Glomerular visceral epithelial cell (primary cell): ENCODE data around the gene FOXK2.
A peak's percentile ranks its signal among the peaks of the same experiment; 100 is the strongest.

ENCODE experiments used
- DNase-seq: peaks from one replicate; pipeline ENCODE4 v3.0.0-alpha.2; 2016; ENCODE audit errors: extremely low spot score

Gene FOXK2

DNA sequence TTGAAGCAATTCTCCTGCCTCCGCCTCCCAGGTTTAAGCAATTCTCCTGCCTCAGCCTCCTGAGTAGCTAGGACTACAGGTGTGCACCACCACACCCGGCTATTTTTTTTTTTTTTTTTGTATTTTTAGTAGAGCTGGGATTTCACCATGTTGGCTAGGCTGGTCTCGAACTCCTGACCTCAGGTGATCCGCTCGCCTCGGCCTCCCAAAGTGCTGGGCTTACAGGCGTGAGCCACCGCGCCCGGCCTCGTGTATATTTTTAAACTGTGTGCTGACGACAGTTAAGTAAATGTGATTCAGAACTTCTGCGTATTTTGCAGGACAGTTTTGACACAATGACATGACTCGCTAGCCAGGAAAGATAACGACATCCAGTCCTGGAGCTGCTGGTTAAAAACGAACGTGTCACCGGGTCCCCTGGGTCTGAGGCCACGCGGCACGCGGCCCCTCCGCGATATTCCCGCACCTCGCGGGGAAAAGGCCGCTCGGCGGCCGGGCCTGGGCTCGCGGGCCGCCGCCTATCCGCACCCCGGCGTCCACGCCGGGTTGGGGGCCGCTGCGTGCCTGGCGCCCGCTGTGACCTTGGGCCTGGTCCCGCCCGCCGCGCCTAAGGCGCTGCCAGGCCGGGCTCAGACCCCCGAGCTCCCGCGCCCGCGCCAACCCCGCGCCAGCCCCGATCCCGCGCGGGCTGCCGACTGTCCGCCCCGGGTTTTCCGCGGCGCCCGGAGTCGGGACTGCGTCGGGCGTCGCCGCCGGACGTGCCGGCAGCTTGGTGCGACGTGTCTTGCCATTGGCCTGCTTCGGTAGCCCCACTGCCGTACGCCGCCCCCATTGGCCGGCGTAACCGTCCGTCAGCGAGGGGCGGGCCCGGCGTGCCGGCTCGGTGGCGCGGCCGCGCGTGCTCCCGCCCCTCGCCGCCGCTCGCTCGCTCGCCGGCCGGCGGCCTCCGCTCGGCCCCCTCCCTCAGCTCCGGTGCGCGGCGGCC is at the start of gene FOXK2:
Gene FOXK2 (plus strand): TSS at position 907 of the 985 bp plus-strand sequence. CDS start 157 bp downstream, outside the sequence.
- DNase-seq = peak; percentile 96

- DNase-seq = no peak
Observed at GRCh38 chr17:82470065-82470464, 49.5 kb upstream of the FOXK2 start.

- no peak for DNase-seq
Observed at GRCh38 chr17:82474223-82475010, 45.1 kb upstream of the FOXK2 start.

DNA sequence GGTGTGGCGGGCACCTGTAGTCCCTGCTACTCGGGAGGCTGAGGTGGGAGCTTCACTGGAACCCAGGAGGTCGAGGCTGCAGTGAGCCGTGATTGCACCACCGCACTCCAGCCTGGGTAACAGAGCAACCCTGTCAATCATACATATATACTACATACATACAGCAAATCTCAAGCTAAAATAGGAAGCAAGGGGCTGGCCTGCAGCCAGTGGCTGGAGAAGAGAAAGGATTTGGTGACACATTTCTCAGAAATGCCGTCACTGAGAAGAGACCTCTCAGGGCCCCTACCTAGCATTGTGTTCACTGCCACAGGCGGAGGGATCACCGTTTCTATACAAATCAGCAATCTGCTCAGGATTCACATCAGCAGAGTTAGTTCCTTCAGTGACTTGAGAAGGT is 44.1 kb upstream of the FOXK2 start:
- no peak for DNase-seq

GRCh38 chr17:82477934-82478333 is 41.6 kb upstream of the FOXK2 start:
- DNase-seq = no peak

- no peak for DNase-seq
Observed at GRCh38 chr17:82479602-82480001, 39.9 kb upstream of the FOXK2 start.

DNA sequence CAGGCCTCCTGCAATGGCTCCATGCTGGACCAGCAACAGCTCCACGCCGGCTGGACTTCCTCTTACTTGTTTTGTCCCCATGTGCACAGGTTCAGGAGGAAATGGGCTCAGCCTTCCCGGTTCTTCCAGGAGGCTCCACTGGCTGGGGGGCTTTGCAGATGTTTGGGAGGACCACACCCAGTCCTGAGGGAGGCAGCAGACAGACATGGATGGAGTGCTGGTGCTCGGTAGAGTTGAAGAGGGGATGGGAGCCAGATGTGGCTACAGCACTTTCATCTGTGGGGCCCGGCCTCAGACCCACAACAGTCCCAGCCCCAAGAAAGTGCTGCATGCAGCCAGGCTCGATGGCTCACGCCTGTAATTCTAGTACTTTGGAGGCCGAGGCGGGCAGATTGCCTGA is 39.2 kb upstream of the FOXK2 start:
- no peak for DNase-seq

- DNase-seq = no peak
Observed at GRCh38 chr17:82483204-82483660, 36.3 kb upstream of the FOXK2 start.

DNA sequence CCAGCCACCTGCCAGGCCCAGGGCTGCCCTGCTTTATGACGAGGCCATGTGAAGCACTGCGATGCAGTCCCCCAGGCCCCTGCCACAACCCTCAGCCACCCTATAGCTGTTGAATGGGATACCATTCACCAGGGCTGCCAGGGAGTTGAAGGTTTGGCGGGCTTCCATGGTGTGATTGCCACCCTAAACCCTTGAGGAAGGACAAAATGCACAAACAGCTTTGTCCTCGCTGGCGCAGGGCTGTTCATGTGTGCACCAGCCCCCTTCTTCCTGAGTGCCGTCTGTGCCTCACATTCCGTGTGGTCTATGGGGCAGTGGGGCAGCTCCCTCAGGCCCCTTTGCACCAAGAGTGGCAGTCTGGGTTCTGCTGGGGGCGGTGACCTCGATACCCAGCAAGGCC is 35.7 kb upstream of the FOXK2 start:
- DNase-seq = no peak

DNA sequence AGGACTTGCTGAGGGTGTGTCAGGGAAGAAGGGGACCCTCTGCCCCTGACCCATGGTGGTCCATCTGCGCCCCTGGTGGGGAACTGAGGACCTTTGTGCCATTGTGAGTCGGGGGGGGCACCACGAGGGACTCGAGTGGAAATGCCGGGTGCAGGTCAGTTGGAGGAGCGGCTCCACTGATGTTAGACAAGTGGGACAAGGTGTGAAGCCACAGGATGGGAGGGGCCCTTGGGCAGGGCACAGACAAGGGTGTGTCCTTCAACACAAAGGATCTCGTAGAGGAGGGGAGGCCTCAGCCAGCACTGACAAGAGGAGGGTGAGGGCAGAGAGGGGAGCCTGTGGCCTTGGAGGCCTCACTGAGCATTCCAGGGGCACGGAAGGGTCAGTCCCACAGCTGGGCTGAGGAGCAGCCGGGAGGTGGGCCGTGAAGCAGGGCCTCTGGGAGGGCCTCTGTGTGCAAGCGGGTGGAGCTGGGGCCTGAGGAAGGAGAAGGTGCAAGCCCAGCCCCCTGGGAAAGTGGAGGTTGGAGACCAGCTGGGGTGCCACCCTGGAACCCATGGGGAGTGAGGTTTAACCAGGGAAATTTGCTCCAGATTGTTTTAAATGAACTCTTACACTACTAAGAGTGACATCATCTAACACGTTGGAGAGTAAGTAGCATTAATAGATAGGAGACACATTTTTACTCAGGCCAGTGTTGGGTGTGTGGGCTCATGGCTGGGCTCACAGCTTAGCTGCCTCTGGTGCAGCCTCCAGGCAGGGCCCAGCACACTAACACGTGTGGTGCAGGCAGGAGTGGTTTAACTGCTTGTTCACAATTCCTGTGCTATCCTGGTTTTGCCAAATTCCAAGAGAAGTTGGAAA is 33.1 kb upstream of the FOXK2 start:
- DNase-seq = no peak

- DNase-seq = no peak
Observed at GRCh38 chr17:82487910-82488309, 31.6 kb upstream of the FOXK2 start.

- no peak for DNase-seq
Observed at GRCh38 chr17:82489117-82489516, 30.4 kb upstream of the FOXK2 start.

- no peak for DNase-seq
Observed at GRCh38 chr17:82489851-82490511, 29.6 kb upstream of the FOXK2 start.

DNA sequence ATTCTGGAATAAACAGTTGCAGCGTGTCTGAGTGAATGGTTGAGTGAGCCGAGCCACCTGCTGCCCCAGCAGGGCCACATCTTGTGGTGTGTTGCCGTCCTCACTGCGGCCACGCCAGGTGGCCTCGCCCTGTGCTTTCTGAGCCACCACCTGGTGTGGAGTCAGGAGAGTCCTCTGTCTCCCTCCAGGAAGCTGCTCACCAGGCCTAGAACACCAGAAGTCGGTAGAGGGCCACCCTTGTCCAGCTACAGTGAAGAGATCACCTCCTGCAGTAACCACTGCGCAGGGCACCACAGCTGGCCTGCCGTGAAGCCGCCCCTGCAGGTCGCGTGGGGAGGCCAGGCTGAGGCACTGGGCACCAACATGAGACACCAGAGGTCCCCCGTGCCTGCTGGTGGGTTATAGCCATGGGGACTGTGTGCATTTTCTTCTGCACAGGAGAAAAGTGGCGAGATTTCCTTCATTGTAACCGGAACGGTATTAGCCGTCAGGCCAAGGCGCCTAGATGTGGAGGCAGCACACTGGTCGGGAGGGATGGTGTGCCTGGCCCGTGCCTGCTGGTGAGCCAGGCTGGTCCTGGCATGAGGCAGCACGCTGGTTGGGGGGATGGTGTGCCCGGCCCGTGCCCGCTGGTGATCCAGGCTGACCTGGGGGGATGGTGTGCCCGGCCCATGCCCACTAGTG is 28.9 kb upstream of the FOXK2 start:
- DNase-seq = no peak

GRCh38 chr17:82491196-82491530 is 28.4 kb upstream of the FOXK2 start:
- no peak for DNase-seq

DNA sequence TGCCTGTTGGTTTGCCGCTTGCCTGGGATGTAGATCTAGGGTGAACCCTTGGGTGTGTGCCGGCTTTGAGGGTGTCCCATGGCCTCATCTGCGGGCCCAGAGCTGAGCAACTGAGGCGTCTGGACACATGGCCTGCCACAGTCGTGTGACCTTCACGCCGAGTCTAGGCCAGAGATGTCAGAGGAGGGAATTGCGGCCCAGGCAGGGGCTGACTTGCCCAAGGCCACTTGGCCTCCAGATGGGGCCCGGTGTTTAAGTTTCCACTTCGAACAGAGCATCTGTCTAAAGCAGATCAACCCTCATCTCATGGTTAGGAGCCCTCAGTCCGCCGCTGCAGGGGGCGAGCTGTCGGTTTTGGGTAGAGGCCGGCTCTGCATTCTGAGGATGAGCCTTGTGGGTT is 28.0 kb upstream of the FOXK2 start:
- DNase-seq = no peak

GRCh38 chr17:82492643-82493225 is 26.8 kb upstream of the FOXK2 start:
- peak; percentile 53 for DNase-seq

GRCh38 chr17:82493226-82493781 is 26.2 kb upstream of the FOXK2 start:
- peak; percentile 51 for DNase-seq

DNA sequence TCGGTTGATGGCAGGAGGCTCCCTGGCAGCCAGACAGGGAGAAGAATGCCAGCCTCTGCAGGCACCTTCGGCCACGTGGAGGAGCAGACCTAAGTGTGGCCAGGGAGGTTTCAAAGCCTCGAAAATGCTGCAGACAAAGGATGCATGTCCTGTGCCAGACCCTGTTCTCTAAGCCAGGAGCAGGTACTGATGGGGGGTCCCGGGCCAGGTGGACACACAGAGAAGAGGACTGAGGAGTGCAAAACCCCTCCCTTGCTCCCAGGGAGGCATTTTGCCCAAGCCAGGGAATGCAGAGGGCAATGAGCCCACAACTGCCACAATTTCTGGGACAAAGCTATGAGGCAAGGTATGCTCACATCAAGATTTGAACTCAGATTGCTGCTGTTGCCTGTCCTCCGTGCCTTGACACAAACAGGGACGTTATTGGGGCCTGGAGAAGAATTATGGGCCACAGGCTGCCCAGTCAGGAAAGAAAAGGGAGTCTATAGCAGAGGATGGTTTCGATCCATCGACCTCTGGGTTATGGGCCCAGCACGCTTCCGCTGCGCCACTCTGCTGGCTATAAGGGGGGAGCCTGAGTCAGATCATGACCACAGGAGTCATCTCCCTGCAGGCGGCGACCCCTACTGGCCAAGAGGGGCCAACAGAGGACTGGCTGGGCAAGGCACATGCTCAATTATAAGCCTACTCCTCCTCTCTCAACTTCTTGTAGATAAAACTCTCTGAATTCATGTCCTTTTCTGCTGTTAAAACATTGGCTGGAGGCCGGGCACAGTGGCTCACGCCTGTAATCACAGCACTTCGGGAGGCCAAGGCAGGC is 25.1 kb upstream of the FOXK2 start:
- DNase-seq = peak; percentile 95
